ENCODE data around the gene NKAPL.
A peak's percentile ranks its signal among the peaks of the same experiment; 100 is the strongest.

Gene NKAPL

GRCh38 chr6:28245206-28245941 is 13.7 kb upstream of the NKAPL start:
- no peak for DNase-seq

- no peak for DNase-seq
Measured at GRCh38 chr6:28248916-28249315, 10.2 kb upstream of the NKAPL start.

GRCh38 chr6:28250747-28251146 is 8.3 kb upstream of the NKAPL start:
- DNase-seq = no peak

- peak in 2 of 4 experiments; percentile 8 to 14 for DNase-seq
Measured at GRCh38 chr6:28251661-28252008, 7.5 kb upstream of the NKAPL start.

GRCh38 chr6:28252009-28252975 is 6.8 kb upstream of the NKAPL start, which contains the start of gene ZKSCAN4:
Gene ZKSCAN4, minus strand, starts transcription at chr6:28252269. Its CDS starts 289 bp downstream, at chr6:28251980.
- peak; percentile 47 to 63 (median 58) for DNase-seq

- no peak for DNase-seq
Measured at GRCh38 chr6:28254121-28254519, 5.0 kb upstream of the NKAPL start.

- no peak for DNase-seq
Measured at GRCh38 chr6:28257042-28257441, 2.1 kb upstream of the NKAPL start.

GRCh38 chr6:28263922-28264321 is 4.8 kb downstream of the NKAPL start:
- no peak for DNase-seq

GRCh38 chr6:28264834-28265401 is 5.8 kb downstream of the NKAPL start:
- no peak for DNase-seq

GRCh38 chr6:28266563-28266961 is 7.5 kb downstream of the NKAPL start:
- DNase-seq = no peak

- DNase-seq = peak; percentile 65 to 80 (median 72)
Measured at GRCh38 chr6:28266962-28267694, 8.0 kb downstream of the NKAPL start, which contains the start of gene ZSCAN26. Gene ZSCAN26, plus strand, starts transcription at chr6:28267143. Its CDS starts 4,777 bp downstream, at chr6:28271920.

- no peak for DNase-seq
Measured at GRCh38 chr6:28267695-28268059, 8.6 kb downstream of the NKAPL start.

GRCh38 chr6:28269492-28269891 is 10.4 kb downstream of the NKAPL start:
- DNase-seq = no peak

- no peak for DNase-seq
Measured at GRCh38 chr6:28274888-28275287, 15.8 kb downstream of the NKAPL start.

GRCh38 chr6:28277746-28278145 is 18.6 kb downstream of the NKAPL start:
- DNase-seq = no peak

- no peak for DNase-seq
Measured at GRCh38 chr6:28280595-28281287, 21.6 kb downstream of the NKAPL start.

GRCh38 chr6:28281288-28282064 is 22.4 kb downstream of the NKAPL start, which contains the start of gene PGBD1:
Gene PGBD1, plus strand, starts transcription at chr6:28281572. Its CDS starts 2,242 bp downstream, at chr6:28283814.
- DNase-seq = peak in 2 of 4 experiments; percentile 22 to 28

GRCh38 chr6:28282926-28283325 is 23.8 kb downstream of the NKAPL start:
- no peak for DNase-seq

- no peak for DNase-seq
Measured at GRCh38 chr6:28291573-28291972, 32.5 kb downstream of the NKAPL start.

GRCh38 chr6:28295326-28295725 is 36.2 kb downstream of the NKAPL start:
- DNase-seq = no peak

GRCh38 chr6:28296520-28297060 is 37.5 kb downstream of the NKAPL start:
- DNase-seq = no peak

Data from activated CD4-positive, CD25-positive, alpha-beta regulatory T cell (primary cell).